Breast epithelium (tissue), 3 donors: ENCODE data around the gene P2RX1.

Experiments used
- POLR2A ChIP-seq: fragments of 450-650 bp; IDR thresholded peaks from one replicate; pipeline ENCODE4 v1.6.1; 2016; ENCODE audit warnings: antibody characterized with exemption, mild to moderate bottlenecking, moderate library complexity
- POLR2AphosphoS5 ChIP-seq, 3 donors: sonication (generic); formaldehyde crosslinking; IDR thresholded peaks; one replicate each; pipeline ENCODE4 v1.6.1; 2017; ENCODE audit warnings: antibody characterized with exemption in 3 of 3
- TF ChIP-seq, protein P1 (sequence below), 3 donors: fragments of 450-650 bp; IDR thresholded peaks; one replicate each; pipeline ENCODE4 v1.5.1; 2016 to 2017; ENCODE audit warnings: antibody characterized with exemption in 3 of 3, mild to moderate bottlenecking in 3 of 3, moderate library complexity in 3 of 3

DNA sequence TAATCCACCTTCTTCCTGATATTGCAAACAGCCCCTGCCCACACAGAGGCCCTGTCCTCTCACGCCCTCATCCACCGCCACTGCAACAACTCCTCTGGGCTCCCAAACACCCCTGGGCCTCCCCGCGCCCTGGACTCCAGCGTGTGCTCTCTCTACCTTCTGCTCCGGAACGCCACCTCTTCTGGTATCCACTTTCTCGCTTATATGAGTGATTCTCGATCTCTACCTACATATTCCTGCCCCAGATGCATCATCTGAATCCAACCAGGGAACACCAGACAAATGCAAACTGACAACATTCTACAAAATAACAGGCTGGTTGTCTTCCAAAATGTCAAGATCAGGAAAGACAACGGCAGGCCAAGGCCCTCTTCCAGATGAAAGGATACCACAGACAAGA, 42.4 kb downstream of the P2RX1 start:
- TF ChIP-seq, protein P1, sequence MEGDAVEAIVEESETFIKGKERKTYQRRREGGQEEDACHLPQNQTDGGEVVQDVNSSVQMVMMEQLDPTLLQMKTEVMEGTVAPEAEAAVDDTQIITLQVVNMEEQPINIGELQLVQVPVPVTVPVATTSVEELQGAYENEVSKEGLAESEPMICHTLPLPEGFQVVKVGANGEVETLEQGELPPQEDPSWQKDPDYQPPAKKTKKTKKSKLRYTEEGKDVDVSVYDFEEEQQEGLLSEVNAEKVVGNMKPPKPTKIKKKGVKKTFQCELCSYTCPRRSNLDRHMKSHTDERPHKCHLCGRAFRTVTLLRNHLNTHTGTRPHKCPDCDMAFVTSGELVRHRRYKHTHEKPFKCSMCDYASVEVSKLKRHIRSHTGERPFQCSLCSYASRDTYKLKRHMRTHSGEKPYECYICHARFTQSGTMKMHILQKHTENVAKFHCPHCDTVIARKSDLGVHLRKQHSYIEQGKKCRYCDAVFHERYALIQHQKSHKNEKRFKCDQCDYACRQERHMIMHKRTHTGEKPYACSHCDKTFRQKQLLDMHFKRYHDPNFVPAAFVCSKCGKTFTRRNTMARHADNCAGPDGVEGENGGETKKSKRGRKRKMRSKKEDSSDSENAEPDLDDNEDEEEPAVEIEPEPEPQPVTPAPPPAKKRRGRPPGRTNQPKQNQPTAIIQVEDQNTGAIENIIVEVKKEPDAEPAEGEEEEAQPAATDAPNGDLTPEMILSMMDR (IDR thresholded peaks at IDR 0.05): no peak
- TF ChIP-seq POLR2A: no peak
- TF ChIP-seq POLR2AphosphoS5 (IDR thresholded peaks at IDR 0.05): no peak
